SK-N-SH treated with all-trans-retinoic acid at 6 μM for 48 hours (cell line): ENCODE measurements around the gene TSHZ1.

ENCODE experiments used
- ARNTL ChIP-seq: fragments of 450-650 bp; formaldehyde crosslinking; IDR thresholded peaks from 2 replicates; pipeline ENCODE4 v1.5.0; 2020; ENCODE audit warnings: low read depth, mild to moderate bottlenecking, moderate library complexity, borderline replicate concordance
- CSDC2 ChIP-seq: fragments of 250-450 bp; sonication (Bioruptor Pico); IDR thresholded peaks from 2 replicates; pipeline ENCODE4 v1.5.0; 2020; ENCODE audit warnings: mild to moderate bottlenecking, moderate library complexity
- ISL1 ChIP-seq: fragments of 250-450 bp; sonication (Bioruptor Pico); IDR thresholded peaks from 2 replicates; pipeline ENCODE4 v2.1.2; 2022; ENCODE audit warnings: mild to moderate bottlenecking, moderate library complexity
- RARB ChIP-seq: fragments of 250-450 bp; sonication (Bioruptor Pico); IDR thresholded peaks from 2 replicates; pipeline ENCODE4 v1.8.0; 2021; ENCODE audit warnings: mild to moderate bottlenecking, moderate library complexity
- ZFP30 ChIP-seq: fragments of 450-650 bp; formaldehyde crosslinking; IDR thresholded peaks from 2 replicates; pipeline ENCODE4 v1.5.0; 2022; ENCODE audit warnings: mild to moderate bottlenecking, moderate library complexity
- ZNF70 ChIP-seq: fragments of 450-650 bp; formaldehyde crosslinking; IDR thresholded peaks from 2 replicates; pipeline ENCODE4 v1.5.0; 2020; ENCODE audit warnings: mild to moderate bottlenecking, moderate library complexity
- TF ChIP-seq, protein P1 (sequence below): fragments of 250-450 bp; sonication (Bioruptor Pico); IDR thresholded peaks from 2 replicates; pipeline ENCODE4 v1.8.0; 2020; ENCODE audit warnings: mild to moderate bottlenecking, moderate library complexity, borderline replicate concordance
- TF ChIP-seq, protein P2 (sequence below): fragments of 250-450 bp; sonication (Bioruptor Pico); IDR thresholded peaks from 2 replicates; pipeline ENCODE4 v1.5.1; 2020; ENCODE audit warnings: low read depth, mild to moderate bottlenecking, moderate library complexity

DNA sequence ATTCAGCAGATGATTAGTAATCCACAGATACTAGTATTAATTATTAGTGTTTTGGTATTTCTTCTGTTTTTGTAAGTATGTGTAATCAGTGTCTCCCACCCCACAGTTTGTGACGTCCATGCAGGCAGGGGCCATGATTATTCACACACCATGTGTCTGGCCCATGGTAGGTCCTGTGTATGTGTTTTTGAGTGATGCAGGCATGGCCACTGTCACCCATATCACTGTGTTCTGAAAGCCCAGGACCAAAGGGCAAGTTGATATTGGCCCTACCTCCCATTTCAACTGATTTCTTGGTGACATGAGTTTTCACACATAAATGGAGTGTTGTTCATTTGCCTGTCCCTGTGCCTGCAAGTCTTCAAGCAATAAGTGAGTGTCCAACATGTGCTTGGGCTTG, 104.0 kb downstream of the TSHZ1 start:
- TF ChIP-seq ZNF70: no peak
- TF ChIP-seq CSDC2 (CRISPR knock-in tag): no peak
- TF ChIP-seq, protein P1, sequence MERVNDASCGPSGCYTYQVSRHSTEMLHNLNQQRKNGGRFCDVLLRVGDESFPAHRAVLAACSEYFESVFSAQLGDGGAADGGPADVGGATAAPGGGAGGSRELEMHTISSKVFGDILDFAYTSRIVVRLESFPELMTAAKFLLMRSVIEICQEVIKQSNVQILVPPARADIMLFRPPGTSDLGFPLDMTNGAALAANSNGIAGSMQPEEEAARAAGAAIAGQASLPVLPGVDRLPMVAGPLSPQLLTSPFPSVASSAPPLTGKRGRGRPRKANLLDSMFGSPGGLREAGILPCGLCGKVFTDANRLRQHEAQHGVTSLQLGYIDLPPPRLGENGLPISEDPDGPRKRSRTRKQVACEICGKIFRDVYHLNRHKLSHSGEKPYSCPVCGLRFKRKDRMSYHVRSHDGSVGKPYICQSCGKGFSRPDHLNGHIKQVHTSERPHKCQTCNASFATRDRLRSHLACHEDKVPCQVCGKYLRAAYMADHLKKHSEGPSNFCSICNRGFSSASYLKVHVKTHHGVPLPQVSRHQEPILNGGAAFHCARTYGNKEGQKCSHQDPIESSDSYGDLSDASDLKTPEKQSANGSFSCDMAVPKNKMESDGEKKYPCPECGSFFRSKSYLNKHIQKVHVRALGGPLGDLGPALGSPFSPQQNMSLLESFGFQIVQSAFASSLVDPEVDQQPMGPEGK: no peak
- no peak for TF ChIP-seq RARB (CRISPR knock-in tag)
- TF ChIP-seq, protein P2, sequence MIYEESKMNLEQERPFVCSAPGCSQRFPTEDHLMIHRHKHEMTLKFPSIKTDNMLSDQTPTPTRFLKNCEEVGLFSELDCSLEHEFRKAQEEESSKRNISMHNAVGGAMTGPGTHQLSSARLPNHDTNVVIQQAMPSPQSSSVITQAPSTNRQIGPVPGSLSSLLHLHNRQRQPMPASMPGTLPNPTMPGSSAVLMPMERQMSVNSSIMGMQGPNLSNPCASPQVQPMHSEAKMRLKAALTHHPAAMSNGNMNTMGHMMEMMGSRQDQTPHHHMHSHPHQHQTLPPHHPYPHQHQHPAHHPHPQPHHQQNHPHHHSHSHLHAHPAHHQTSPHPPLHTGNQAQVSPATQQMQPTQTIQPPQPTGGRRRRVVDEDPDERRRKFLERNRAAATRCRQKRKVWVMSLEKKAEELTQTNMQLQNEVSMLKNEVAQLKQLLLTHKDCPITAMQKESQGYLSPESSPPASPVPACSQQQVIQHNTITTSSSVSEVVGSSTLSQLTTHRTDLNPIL (CRISPR knock-in tag): no peak
- TF ChIP-seq ARNTL: no peak
- TF ChIP-seq ISL1 (CRISPR knock-in tag): no peak
- no peak for TF ChIP-seq ZFP30 (CRISPR knock-in tag)
